ENCODE data around the gene DRC7. TPM values are rescaled to one million over a fixed set of nuclear protein-coding genes. Genes with fewer than 3 reads are reported as not detected.

DRC7 gene
- total RNA-seq, 1 experiment from 2014 or later, result 0.72 TPM

DNA sequence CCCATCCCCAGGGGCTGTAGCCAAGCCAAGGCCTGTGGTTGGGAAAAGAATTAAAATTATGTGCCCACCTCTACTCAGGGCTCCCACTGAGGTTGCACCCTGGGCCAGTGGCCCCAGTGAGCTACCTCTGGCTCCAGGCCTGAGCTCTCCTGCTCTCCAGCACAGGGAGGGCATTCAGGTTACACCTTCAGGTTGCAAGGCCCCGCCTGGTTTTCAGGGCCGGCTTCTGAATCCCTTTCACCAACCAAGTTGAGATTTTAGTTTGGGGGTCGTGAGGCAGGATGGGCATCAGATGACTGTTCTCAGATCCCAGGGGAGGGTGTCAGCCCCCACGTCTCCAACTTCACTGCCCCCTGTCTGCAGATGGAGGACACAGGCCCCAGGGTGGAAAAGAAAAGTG lies 33.0 kb downstream of the DRC7 start:
- no peaks in the 10 kb centered on the region for H3K9me3 ChIP-seq (ENCODE audit: control insufficient read depth, low read depth, low read length)
- Mint-ChIP-seq H3K27ac (peak overlapping the region in 1 of 3 experiments; percentile 76; a peak in 1 of 7 replicates), H3K27me3 (ENCODE audit: low read depth) (peaks cover 5% of the 10 kb centered on the region), H3K4me3 (no peak overlapping the region), H3K4me1 (peaks cover 0 to 7% of the 10 kb centered on the region in 2 experiments; a peak in 1 of 4 replicates), H3K9me3 (peaks cover 0 to 3% of the 10 kb centered on the region in 2 experiments; a peak in 3 of 5 replicates), H3K36me3 (ENCODE audit: insufficient read depth in 1 of 3, low read depth in 3 of 3) (no peaks in the 10 kb centered on the region)
- H3K27me3 ChIP-seq (ENCODE audit: insufficient read depth, low read length), result no peaks in the 10 kb centered on the region
- H2AK5ac ChIP-seq (ENCODE audit: insufficient read length, low read length), result no peak overlapping the region
- H3K4ac ChIP-seq (ENCODE audit: low read depth, low read length), result no peak overlapping the region
- no peak overlapping the region for H3K18ac ChIP-seq (ENCODE audit: insufficient read length, low read depth, low read length)
- no peak overlapping the region for H3T11ph ChIP-seq (ENCODE audit: low read length)
- no peak overlapping the region for H2AFZ ChIP-seq (ENCODE audit: low read length)
- H3K4me2 ChIP-seq (ENCODE audit: insufficient read depth, insufficient read length, low read length), result no peak overlapping the region
- no peaks in the 10 kb centered on the region for H3K79me2 ChIP-seq (ENCODE audit: insufficient read depth, low read length)
- no peak overlapping the region for H2BK15ac ChIP-seq (ENCODE audit: low read depth, low read length)
- no peak overlapping the region for H3K23ac ChIP-seq (ENCODE audit: insufficient read length, low read depth, low read length)
- no peak overlapping the region for H2BK12ac ChIP-seq (ENCODE audit: insufficient read length, low read depth, low read length)
- no peak overlapping the region for H4K91ac ChIP-seq (ENCODE audit: insufficient read length, low read depth, low read length)
- no peak overlapping the region for H4K8ac ChIP-seq (replicated peaks; ENCODE audit: insufficient read length, low read depth, low read length)
- H3K14ac ChIP-seq (ENCODE audit: insufficient read depth, low read length), result no peak overlapping the region
- WGBS (ENCODE audit: extremely low coverage, insufficient read length, low lambda C conversion rate), result no CpG with 5 or more reads among the region's 4 CpGs
- no peak overlapping the region for H4K5ac ChIP-seq (ENCODE audit: insufficient read length, low read depth, low read length)
- no peaks in the 10 kb centered on the region for H3K79me1 ChIP-seq (ENCODE audit: insufficient read depth, low read depth, low read length, poor library complexity, severe bottlenecking)
- H2BK20ac ChIP-seq (ENCODE audit: low read depth, low read length, poor library complexity, severe bottlenecking), result no peak overlapping the region
- no peak overlapping the region for H3K56ac ChIP-seq (ENCODE audit: insufficient read length, low read depth, low read length)
- H2BK5ac ChIP-seq (ENCODE audit: insufficient read length, low read length), result no peak overlapping the region
- H3K4me1 ChIP-seq (ENCODE audit: insufficient read depth, low read length), result no peaks in the 10 kb centered on the region
- no peak for DNase-seq
- no peak overlapping the region for H3K27ac ChIP-seq (ENCODE audit: insufficient read length, low read depth, low read length)
- H3K23me2 ChIP-seq (ENCODE audit: insufficient read length, low read depth, low read length, poor library complexity, severe bottlenecking), result no peaks in the 10 kb centered on the region
- no peak overlapping the region for H3K9ac ChIP-seq (ENCODE audit: extremely low read depth, insufficient read length, low read length)
- H2BK120ac ChIP-seq (ENCODE audit: low read depth, low read length, poor library complexity, severe bottlenecking), result no peak overlapping the region
- H4K20me1 ChIP-seq (ENCODE audit: control insufficient read depth, insufficient read depth, insufficient read length), result no peaks in the 10 kb centered on the region
- TF ChIP-seq CTCF (conservative IDR thresholded peaks at IDR 0.05), result peak; percentile 35; the same call in 2 of the 3 replicates
